Ishikawa (cell line): ENCODE data around the gene CNKSR2.

ENCODE experiments used
- CEBPB ChIP-seq: IDR thresholded peaks from 2 replicates; pipeline ENCODE4 v1.6.1; 2012
- EGR1 ChIP-seq: IDR thresholded peaks from 2 replicates; pipeline ENCODE4 v1.6.1; 2012
- EP300 ChIP-seq: IDR thresholded peaks from 2 replicates; pipeline ENCODE4 v1.6.1; 2012; ENCODE audit warnings: borderline replicate concordance
- FOXM1 ChIP-seq: IDR thresholded peaks from 2 replicates; pipeline ENCODE4 v1.6.1; 2012; ENCODE audit warnings: low read depth, borderline replicate concordance
- MAX ChIP-seq: IDR thresholded peaks from 2 replicates; pipeline ENCODE4 v1.6.1; 2012
- NFIC ChIP-seq: IDR thresholded peaks from 2 replicates; pipeline ENCODE4 v1.6.1; 2012
- RAD21 ChIP-seq: IDR thresholded peaks from 2 replicates; pipeline ENCODE4 v1.6.1; 2012; ENCODE audit warnings: low read depth
- REST ChIP-seq: IDR thresholded peaks from 2 replicates; pipeline ENCODE4 v1.6.1; 2012; ENCODE audit warnings: low read depth, mild to moderate bottlenecking
- TAF1 ChIP-seq: IDR thresholded peaks from 2 replicates; pipeline ENCODE4 v1.6.1; 2012; ENCODE audit warnings: low read depth, mild to moderate bottlenecking
- ZBTB7A ChIP-seq: IDR thresholded peaks from 2 replicates; pipeline ENCODE4 v1.6.1; 2012; ENCODE audit warnings: low read depth

GRCh38 chrX:21658746-21659145 lies 284.5 kb downstream of the CNKSR2 start:
- no peak for TF ChIP-seq TAF1
- TF ChIP-seq FOXM1 = no peak
- TF ChIP-seq EP300 = no peak
- no peak for TF ChIP-seq MAX
- no peak for TF ChIP-seq ZBTB7A
- TF ChIP-seq NFIC = no peak
- no peak for TF ChIP-seq CEBPB
- TF ChIP-seq EGR1 = no peak
- TF ChIP-seq RAD21 = no peak
- TF ChIP-seq REST = no peak
